Measurements from ENCODE around the gene SLX4.

GRCh38 chr16:3612510-3613466 is 1.4 kb upstream of the SLX4 start:
- TF ChIP-seq FOSL1 (IDR thresholded peaks at IDR 0.05; ENCODE audit: low read depth) = no peak
- no peak for TF ChIP-seq CTCF (IDR thresholded peaks at IDR 0.05 in 2 of 3, conservative IDR thresholded peaks at IDR 0.05 in 1 of 3; ENCODE audit: borderline replicate concordance in 1 of 3, insufficient read depth in 1 of 3, low read depth in 2 of 3, low read length in 2 of 3)
- no peak for TF ChIP-seq POLR2AphosphoS5 (IDR thresholded peaks at IDR 0.05; ENCODE audit: low read depth, low read length)
- no peak for TF ChIP-seq EGR1 (IDR thresholded peaks at IDR 0.05; ENCODE audit: low read depth)
- TF ChIP-seq, protein P1, sequence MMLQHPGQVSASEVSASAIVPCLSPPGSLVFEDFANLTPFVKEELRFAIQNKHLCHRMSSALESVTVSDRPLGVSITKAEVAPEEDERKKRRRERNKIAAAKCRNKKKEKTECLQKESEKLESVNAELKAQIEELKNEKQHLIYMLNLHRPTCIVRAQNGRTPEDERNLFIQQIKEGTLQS (IDR thresholded peaks at IDR 0.05) = no peak
- no peak for TF ChIP-seq ZNF274 (IDR thresholded peaks at IDR 0.05; ENCODE audit: low read depth, low read length)
- no peak for TF ChIP-seq TCF7L2 (IDR thresholded peaks at IDR 0.05; ENCODE audit: borderline replicate concordance, extremely low read depth, insufficient read depth, insufficient read length)
- TF ChIP-seq POLR2A (IDR thresholded peaks at IDR 0.05; ENCODE audit: borderline replicate concordance, extremely low read depth, insufficient read depth, insufficient read length) = no peak
- no peak for TF ChIP-seq REST (IDR thresholded peaks at IDR 0.05; ENCODE audit: low read depth)
- no peak for TF ChIP-seq ZBTB33 (IDR thresholded peaks at IDR 0.05; ENCODE audit: extremely low read depth, insufficient replicate concordance, low read length)
- TF ChIP-seq ZFX (IDR thresholded peaks at IDR 0.05) = no peak
